Upper lobe of left lung (tissue), 4 donors: ENCODE data around the gene JAZF1.

Source experiments
- CTCF ChIP-seq, 6 experiments: fragments of 450-650 bp in 4 of 6; fragments of 200-600 bp in 2 of 6; sonication (generic) in 2 of 6; IDR thresholded peaks; one replicate each; pipeline ENCODE4 v1.5.1; 2016 to 2019; ENCODE audit warnings: antibody characterized with exemption in 6 of 6
- POLR2A ChIP-seq, 4 donors: fragments of 450-650 bp; IDR thresholded peaks; one replicate each; pipeline ENCODE4 v1.5.1; 2016 to 2017; ENCODE audit warnings: antibody characterized with exemption in 4 of 4, mild to moderate bottlenecking in 2 of 4
- POLR2AphosphoS5 ChIP-seq, 2 donors: sonication (generic); formaldehyde crosslinking; IDR thresholded peaks; one replicate each; pipeline ENCODE4 v1.5.1; 2017; ENCODE audit warnings: antibody characterized with exemption in 2 of 2

- TF ChIP-seq CTCF (IDR thresholded peaks at IDR 0.05), result no peak
- TF ChIP-seq POLR2A (IDR thresholded peaks at IDR 0.05), result no peak
- TF ChIP-seq POLR2AphosphoS5 (IDR thresholded peaks at IDR 0.05), result no peak
Measured at GRCh38 chr7:28152594-28152993, 28.0 kb downstream of the JAZF1 start.
